ENCODE measurements around the gene ZFPL1.

DNA sequence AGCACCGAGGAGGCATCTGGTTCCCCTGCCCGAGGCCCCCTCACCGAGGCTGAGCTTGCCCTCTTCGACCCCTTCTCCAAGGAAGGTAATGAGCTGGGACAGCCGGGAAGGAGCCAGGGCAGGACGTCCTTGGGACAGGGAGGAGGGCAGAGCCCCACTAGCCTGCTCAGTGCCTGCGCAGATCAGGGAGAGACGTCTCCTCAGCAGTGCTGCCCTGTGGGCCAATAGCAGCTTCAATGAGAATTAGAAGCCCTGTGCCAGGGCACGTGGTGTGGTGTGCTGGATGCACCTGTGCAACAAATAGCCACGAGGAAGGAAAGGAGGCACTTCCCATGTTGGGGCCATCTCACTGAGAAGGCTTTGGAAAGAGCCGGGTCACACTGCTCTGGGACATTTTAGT is 48.4 kb upstream of the ZFPL1 start:
- TF ChIP-seq, protein P1, sequence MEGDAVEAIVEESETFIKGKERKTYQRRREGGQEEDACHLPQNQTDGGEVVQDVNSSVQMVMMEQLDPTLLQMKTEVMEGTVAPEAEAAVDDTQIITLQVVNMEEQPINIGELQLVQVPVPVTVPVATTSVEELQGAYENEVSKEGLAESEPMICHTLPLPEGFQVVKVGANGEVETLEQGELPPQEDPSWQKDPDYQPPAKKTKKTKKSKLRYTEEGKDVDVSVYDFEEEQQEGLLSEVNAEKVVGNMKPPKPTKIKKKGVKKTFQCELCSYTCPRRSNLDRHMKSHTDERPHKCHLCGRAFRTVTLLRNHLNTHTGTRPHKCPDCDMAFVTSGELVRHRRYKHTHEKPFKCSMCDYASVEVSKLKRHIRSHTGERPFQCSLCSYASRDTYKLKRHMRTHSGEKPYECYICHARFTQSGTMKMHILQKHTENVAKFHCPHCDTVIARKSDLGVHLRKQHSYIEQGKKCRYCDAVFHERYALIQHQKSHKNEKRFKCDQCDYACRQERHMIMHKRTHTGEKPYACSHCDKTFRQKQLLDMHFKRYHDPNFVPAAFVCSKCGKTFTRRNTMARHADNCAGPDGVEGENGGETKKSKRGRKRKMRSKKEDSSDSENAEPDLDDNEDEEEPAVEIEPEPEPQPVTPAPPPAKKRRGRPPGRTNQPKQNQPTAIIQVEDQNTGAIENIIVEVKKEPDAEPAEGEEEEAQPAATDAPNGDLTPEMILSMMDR (conservative IDR thresholded peaks at IDR 0.05) = no peak
- TF ChIP-seq ZFX (IDR thresholded peaks at IDR 0.05) = no peak

Measured in C4-2B (cell line).